ENCODE measurements around the gene ERFL.

Gene ERFL

DNA sequence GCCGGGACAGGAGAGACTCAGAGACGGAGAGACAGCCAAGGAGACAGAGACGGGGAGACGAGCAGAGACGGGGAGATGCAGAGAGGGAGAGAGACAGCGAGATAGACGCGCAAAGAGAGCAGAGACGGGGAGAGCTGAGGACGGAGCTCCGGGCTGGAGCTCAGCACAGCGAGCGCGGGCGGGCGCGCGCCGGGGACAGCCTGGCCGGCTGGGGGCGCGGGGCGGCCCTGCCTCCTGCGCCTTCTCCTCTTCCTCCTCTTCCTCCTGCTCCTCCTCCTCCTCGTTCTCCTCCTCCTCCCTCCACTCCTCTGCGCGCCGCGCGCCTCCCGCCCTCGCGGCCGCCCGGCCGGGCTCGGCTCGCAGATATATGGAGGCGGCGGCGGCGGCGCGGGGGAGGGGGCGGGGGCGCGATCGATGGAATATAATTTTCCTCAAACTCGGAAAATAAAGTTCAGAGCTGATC, at the start of gene ERFL:
TSS of gene ERFL (minus strand) at position 229 of the 463 bp plus-strand sequence. CDS start 15,530 bp downstream, outside the sequence.
- no peak for DNase-seq

DNA sequence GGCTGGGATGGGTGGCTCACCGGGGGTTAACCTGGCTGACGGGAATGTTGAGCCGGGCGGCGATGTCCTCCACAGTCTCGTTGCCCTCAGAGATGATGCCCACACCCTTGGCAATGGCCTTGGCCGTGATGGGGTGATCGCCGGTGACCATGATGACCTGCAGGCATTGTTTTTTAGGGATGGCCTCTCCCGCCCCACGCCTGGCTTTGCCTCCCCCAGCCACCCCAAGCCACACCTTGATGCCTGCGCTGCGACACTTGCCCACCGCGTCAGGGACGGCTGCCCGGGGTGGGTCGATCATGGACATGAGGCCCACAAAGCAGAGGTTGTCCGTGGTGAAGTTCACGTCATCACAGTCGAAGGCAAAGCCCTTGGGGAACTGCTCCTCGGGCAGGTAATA, 49.7 kb upstream of the ERFL start:
- DNase-seq = no peak

DNA sequence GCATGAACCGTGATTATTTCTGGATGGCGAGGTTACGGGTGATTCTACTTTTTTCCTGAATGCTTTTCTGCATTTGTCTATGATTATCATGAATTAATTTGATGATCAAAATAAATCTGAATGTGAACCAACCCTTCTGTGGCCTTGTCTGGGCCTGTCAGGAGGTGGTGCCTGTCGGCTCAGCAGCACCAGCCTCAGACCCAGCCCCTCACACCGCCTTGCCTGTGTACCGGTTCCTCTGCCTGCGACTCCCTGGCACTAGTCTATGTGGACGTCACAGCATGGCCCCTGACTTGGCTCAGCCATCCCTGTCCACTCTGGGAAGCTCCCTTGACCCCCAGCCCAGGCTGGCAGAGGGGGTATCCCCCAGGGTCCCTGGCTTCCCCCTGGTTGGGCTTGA, 46.4 kb upstream of the ERFL start:
- DNase-seq = no peak

DNA sequence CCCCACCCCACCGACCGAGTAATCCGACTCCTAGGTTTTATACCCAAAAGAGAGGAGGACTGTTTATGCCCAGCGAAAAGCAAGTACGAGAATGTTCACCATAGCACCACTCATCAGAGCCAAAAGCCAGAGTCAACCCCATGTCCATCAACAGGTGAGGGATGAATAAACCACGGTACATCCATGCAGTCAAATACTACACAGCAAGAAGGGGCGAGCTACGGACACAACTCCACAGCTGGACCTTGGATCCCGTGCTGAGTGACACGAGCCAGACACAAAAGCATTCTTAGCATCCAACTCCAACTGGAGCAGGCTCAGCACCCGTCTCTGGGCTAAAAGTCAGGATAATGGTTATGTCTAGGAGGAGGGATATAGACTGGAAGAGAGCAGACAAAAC, 43.1 kb upstream of the ERFL start:
- no peak for DNase-seq

DNA sequence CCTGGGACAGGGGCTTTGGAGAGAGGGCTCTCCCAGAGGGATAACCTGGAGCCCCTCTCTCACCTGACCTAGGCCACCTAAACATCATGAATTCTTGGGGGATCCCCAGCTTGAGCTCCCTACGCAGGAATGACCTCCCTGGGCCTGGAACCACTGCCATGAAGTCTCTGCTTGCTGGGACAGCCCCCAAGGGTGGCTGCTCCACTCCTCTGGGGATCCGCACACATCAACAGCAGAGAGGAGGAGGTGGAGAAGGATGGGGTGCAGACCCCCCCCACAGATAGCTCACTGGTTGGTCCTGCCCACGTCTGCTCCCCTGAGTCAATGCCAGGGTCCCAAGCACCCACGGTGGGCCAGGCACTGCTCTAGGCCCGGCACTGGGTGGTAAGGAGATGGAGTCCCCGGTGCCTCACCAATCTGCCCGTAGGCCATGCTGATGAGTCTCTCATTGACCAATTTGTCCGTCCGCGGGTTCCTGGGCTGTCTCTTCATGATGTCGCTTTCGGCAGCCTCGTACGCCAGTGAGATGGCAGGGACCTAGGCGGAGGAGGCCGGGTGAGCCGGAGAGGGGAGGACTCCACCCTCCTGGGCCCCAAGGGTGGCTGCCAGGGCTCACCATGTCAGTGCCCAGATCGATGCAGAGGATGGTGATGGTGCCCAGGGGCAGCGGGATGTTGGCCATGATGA, 41.7 kb upstream of the ERFL start:
- no peak for DNase-seq

DNA sequence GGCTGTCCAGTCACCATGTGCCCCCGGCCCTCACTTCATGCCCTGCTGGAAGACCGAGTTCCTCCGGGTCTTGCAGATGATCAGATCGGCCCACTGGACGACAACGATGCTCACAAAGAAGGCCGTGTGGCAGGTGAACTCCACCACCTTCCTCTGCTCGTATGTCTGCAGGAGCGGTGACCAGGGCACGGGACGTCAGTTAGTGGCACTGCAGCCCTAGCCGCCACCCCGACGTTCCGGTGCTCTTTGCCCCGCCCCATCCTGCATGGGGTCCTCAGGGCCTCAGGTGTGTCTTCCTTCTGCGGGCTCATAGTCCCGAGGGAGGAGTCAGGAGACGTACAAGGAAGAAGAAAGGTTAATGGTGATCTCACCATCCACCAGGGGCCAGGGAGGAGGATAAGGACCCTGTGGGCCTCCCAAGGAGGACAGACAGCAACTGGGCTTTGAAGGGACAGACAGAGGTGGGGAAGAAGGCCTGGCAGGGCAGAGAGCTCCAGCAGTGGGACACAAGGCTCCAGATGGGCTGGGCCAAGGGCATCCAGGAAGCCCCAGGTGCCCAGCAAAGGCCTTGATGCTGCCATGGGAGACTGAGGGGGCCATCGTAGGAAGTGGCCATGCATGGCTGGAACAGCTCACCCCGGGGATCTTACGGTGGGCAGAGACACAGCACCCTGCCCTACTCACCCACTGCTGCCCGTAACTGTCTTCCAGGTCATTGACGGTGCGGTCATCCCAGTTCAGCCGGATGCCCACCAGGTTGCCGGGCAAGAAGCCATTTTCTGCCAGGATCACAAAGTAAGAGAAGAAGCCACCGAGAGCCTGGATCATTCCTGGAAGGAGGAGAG, 40.7 kb upstream of the ERFL start:
- no peak for DNase-seq

DNA sequence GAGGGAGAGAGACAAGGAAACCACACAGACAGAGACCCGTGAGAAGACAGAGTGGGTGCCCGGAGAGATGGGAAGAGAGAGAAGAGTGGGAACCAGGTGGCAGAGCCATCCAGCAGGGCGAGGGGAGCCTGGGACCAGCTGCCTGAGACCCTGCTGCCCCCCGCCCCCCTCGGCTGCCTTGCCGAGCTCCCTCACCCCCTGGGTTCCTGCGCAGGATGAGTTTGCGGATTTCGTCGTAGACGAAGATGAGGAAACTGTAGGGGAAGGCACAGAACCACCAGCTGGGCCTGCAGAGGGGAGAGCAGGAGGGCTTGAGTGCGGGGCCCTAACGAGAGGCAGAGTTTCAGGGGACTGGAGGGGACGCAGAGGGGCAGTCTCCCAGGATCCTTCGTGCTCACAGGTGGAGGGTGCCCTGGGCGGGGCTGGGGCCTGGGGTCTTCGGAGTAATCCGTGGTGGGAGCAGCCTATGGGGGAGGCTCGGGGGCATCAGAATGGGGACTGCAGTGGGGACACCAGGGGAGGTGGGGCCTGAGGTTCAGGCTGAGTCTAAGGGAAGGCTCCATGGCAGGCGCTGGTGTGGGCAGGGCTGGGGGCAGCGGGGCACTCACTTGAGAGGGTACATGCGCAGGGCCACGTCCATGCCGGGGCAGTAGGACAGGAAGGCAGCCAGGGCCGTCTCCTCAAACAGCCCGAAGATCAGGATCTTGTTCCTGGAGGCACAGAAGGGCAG, 39.0 kb upstream of the ERFL start:
- no peak for DNase-seq

DNA sequence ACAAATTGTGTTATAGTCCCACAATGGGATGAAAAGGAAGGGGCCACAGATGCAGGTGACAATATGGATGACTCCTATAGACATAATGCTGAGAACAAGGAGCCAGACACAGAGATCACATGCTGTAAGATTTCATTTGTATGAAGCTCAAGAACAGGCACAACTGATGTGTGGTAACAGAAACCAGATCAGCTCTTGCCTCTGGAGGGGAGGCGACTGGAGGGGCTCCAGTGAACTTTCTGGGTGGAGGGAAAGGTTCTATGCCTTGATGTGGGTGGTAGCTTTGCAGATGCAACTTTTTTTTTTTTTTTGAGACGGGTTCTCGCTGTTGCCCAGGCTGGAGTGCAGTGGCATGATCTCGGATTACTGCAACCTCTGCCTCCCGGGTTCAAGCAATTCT, 36.9 kb upstream of the ERFL start:
- DNase-seq = no peak

DNA sequence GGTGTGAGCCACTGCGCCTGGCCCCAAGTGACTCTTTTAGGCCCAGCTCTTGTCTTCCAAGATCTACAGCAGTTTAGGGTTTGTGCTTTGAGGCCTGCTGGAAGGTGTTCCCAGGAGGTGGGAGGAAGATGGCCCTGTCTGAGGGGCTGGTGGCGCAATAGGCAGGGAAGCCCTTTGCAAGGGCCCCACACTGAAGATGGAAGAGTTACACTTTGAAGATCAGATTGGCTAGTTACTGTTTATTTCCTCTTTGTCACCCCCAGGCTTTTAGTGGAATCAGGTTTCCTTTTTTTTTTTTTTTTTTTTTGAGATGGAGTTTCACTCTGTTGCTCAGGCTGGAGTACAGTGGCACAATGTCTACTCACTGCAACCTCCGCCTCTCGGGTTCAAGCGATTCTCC, 32.7 kb upstream of the ERFL start:
- DNase-seq = no peak

DNA sequence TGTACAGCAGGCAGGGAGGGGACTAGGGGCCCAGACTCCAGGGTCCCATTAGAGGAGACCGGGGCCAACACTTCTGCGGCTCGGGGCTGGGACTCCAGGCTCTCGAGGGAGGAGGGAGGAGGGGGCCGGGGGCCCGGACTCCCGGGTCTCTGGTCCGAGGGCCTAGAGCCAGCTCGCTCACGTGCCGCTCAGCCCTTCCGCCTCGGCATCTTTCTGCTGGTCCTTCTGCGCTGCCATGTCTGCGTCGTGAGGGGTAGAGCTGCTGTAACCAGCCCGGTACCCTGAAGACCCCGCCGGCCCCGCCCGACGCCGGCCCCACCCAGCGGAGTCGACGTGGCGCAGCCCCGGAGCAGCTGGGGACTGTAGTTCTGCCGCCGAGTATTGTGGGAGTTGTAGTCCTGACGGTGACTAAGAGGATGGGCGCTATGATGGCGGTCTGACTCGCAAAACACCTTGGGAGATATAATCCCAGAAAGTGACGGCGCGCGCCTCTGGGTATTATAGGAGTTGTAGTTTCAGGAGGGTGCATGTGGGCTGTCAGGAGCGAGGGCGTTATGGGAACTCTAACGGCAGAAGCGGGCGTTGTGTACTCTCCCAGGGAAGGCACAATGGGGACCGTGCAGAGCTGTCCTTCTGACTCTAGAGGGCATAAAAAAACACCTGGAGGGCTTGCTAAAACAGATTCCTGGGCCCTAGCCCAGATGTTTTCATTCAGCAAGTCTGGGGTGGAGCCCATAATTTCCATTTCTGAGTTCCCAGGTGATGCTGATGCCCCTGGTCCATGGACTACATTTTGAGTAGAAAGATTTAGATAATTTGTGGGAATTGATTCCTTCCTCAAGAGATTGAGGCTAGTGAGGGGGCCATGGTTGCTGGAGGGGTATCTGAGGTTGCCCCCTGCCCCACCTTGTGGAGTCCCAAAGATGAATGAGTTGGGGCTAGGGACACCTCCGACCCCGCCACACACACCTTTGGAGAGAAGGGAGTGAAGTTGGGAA, 31.1 kb upstream of the ERFL start, which contains the start of gene RABAC1:
TSS of gene RABAC1 (minus strand) at position 266 of the 998 bp plus-strand sequence. CDS start at position 237, 29 bp downstream.
- DNase-seq = peak; percentile 88

DNA sequence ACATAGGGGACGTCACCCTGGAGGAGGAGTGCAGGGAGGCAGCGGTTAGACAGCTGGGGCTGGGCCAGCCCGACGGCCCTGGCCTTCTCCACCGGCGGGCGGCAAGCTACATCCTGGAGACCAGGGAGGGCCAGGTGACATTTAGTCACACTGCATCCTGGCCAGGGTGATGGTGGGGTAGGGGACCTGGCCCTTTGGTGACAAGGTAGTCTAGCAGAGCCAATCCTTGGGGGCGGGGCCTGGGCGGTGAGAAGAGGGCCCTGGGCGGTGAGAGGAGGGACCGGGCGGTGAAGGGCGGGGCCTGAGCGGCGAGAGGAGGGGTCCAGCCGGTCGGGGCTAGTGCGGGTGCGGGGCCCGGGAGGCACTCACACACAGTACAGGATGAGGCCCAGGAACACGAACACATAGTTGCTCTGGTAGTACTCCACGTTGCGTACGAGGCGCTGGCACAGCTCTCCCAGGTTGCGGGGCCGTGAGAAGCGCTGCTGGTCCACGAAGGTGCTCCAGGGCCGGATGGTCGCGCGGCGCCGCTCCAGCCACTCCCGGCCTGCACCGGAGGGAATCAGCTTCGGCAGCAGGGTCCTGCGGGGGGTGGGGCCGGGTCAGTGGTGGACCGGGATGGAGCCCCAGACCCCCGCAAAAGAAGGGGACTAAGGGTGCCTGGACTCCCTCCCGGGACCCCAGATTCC, 30.3 kb upstream of the ERFL start:
- peak; percentile 80 for DNase-seq

DNA sequence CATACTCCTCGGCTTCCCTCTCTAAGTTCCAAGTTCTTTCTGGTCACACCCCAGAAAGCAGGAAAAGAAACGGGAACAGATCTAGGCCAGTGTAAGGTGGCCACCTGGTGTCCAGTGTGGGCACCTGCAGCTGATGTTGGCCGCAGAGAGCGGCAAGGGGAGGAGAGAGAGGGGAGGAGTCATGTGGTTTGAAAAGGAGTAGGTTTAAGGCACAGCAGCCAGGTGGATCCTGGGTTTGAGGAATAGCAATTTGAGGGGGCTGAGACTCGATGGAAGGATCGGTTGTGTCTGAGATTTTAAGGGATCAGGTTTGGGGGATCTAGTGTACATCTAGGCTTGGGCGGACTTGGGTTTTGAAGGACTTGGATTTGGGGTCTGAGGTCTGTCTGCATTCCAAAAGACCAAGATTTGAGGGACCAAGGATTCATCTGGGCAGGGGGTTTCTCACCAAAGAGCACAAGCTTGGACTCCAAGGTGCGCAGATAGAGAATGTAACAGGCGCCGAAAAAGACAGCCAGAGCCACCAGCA, 29.7 kb upstream of the ERFL start:
- DNase-seq = peak; percentile 57

DNA sequence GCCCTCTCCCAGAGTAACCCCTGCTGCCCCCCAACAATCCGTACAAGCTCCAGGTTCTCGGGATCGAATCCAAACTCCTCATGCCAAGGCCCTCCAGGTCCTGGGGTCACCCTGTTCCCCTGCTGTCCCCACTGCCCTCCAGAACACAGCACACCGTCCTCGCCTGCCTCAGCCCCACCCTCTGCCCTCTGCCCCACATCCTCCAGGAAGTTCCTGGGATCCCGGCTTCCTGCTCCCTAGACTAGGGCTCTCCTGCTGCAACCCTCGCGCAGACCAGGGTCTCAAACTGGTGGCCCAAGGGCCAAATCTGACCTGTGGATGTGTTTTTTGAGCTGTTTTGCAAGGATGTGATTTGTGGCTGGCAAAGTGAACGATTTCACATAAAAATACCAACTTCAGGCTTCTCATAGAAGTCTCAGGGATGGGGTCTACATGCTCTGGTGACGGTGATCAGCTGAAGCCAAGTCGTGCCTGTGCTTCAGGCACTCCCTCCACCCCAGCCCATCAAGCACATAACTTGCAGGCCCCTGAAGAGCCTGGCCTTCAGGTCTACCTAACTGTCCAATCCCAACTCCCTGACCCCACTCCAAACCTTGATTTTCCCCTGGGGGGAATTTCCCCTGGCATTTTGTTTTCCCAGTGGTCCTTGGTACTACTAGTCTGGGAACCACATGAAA, 29.1 kb upstream of the ERFL start:
- no peak for DNase-seq

DNA sequence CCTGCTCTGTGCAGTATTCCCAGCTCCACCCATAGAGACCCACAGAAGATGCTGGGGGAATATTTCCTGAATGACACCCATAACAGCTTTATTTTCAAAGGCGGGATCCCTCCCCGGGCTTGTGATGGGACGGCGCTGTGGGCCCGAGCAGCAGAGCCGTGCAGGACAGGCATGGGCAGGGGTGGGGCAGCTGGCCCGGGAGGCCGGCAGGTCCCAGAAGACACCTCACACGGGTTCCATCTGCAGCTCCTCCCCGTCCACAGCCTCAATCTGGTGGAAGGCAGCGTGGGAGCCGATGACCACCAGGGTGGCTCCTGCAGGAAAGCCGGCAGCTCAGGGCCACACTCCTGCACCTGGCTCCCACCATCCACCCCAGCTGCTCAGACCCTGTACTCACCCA, 28.4 kb upstream of the ERFL start:
- DNase-seq = no peak

DNA sequence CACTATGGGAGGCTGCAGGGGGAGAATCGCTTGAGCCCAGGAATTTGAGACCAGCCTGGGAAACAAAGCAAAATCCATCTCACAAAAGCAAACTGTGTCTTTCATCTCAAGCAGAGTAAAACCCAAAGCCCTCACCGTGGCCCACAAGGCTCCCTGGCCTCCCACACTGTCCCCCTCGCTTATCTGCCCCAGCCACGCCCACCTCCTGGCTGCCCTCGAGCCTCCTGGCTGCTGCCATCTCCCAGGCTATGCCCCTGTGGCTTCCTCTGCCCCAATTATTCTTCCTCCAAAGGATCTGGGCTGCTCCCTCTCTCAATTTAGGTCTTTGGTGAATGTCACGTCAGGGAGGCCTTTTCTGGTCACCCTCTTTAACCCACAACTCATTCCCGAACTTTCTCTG, 27.3 kb upstream of the ERFL start:
- DNase-seq = no peak

DNA sequence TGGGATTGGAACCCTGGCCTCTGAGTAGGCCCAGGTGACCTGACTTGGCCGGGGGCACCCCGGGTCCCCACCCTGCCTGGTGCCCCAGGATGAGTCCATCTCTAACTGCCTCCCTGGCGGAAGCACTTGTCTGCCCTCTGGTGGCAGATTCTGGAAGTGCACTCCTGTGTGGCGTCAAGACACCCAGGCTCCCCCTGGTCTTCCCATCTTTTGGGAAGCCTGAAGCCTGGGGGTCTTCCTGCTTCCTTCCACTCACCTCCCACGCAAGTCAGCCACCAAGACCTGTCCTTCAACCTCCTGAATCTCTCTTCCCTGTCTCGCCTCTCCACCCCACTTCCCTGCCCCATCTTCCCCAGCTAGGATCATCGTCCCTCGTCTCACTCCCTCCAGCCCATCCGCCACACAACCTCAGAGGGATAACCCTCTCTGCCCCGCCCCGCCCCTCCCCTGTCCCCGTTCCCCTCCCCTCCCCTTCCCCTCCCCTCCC, 23.5 kb upstream of the ERFL start:
- peak; percentile 77 for DNase-seq

DNA sequence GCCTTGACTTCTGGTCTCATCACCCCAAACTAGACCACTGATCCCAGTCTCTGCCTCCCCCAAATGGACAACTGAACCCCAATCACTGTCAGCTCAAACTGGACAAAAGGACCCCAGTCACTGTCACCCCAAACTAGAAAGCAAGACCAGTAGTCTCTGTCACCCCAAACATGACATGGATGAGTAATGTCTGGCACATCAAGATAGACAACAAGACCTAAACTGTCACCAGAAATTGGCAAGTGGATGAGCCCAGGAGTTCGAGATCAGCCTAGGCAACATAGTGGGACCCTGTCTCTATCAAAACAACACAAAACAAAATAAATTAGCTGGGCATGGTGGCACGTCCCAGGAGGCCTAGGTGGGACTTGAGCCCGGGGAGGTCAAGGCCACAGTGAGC, 18.8 kb upstream of the ERFL start:
- no peak for DNase-seq

DNA sequence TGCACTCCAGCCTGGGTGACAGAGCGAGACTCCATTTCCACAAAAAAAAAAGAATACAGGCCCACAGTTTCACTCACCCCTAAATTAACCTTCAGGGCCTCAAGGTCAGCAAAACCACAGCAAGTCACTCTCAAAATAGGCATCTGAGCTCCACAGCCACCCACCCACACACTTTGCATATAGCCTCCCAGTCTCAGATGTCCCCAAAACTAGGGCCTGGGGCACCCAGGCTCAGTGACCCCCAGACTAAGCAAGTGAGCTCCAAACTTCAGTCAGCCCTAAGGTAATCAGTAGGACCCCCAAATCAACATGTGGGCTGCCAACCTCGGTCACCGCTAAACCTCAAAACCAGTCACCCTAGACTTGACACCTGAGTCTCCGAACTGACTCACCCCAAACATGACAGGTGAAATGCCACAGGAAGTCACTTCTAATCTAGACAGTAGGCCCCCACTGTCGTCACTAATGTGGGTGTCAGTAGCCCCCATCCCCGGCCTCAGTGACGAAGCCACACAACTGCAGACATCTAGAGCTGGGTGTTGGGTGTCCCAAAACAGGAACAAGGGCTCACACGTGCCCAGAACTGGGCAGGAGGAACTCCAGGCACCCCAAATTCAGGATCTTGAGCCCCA, 17.0 kb upstream of the ERFL start:
- peak; percentile 95 for DNase-seq

DNA sequence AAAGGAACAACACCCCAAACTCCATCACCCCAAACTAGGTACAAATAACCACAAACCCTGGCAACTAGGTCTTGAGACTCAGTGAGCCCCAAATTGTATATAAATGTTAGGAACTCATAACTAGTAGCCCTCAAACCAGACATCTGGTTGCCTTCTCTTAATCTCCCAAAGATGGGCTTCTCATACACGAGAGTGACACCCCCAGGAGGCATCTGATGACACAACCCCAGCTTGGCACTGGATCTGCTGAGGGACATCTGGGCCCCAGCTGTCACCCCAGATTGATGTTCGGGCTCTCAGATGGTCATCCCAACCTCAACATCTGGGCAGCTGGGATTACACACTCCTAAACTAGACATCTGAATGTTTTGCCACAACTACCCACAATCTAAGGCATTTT, 16.1 kb upstream of the ERFL start:
- no peak for DNase-seq
